Activated naive CD4-positive, alpha-beta T cell treated with anti-CD3 and anti-CD28 coated beads for 36 hours (primary cell): ENCODE measurements around the gene PRMT7. TPM values are rescaled to one million over a fixed set of nuclear protein-coding genes. Genes with fewer than 3 reads are reported as not detected.

ENCODE experiments used
- CTCF ChIA-PET: fragments of 350-600 bp; sonication (Branson Sonifier 250); formaldehyde crosslinking; loops from one replicate; lab custom pipeline; 2021; ENCODE audit warnings: antibody characterized with exemption; lab: Charles Lee
- DNase-seq: peaks from one replicate; pipeline ENCODE4 v3.0.0-alpha.2; 2020
- H3K27ac Mint-ChIP-seq: one replicate; pipeline ENCODE4 v1.8.0; 2021; ENCODE audit warnings: mild to moderate bottlenecking, mixed read lengths
- H3K27me3 Mint-ChIP-seq: one replicate; pipeline ENCODE4 v1.8.0; 2021; ENCODE audit warnings: low read depth, mixed read lengths
- H3K36me3 Mint-ChIP-seq: one replicate; pipeline ENCODE4 v1.8.0; 2021; ENCODE audit warnings: low read depth, mixed read lengths
- H3K4me1 Mint-ChIP-seq: one replicate; pipeline ENCODE4 v1.8.0; 2021; ENCODE audit warnings: low read depth, mixed read lengths
- H3K4me3 Mint-ChIP-seq: one replicate; pipeline ENCODE4 v1.8.0; 2021; ENCODE audit warnings: mild to moderate bottlenecking, moderate library complexity, mixed read lengths
- H3K9me3 Mint-ChIP-seq: one replicate; pipeline ENCODE4 v1.8.0; 2021; ENCODE audit warnings: mixed read lengths
- intact Hi-C: fragments of 100-400 bp; cut with micrococcal nuclease; formaldehyde crosslinking; loops from one replicate; pipeline ENCODE4 v1.15.1; 2023
- total RNA-seq, 2 experiments: library from RNA; stranded (reverse); gene quantifications; one replicate each; pipeline ENCODE4 v1.2.3, GENCODE V29; 2021

Gene PRMT7
- total RNA-seq, 2 experiments from 2014 or later: 51.6 to 52.4 TPM

DNA sequence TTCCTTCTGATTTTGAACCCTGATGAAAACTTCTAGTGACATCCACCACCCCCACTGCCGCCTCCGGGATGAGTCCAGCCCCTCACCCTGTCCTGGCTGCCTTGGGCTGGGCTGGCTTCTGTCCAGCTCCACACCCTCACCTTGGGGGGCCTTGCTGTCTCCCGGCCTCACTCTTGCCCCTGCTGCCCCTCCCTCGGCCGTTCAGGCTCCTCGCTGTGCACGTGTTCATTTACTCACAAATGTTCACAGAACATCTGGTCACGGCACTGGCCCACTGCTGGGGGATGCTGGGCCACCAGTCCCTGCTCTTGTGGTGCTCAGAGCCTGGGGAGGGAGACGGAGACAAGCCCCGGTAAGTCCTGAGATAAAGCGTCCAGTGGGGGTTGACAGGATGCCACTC, 40.6 kb downstream of the PRMT7 start:
- no peak for DNase-seq
- Mint-ChIP-seq H3K9me3 (no peaks in the 10 kb centered on the region), H3K27ac (no peak overlapping the region), H3K4me1 (peaks cover 20% of the 10 kb centered on the region), H3K36me3 (peaks cover 50% of the 10 kb centered on the region), H3K27me3 (no peaks in the 10 kb centered on the region), H3K4me3 (no peak overlapping the region)
- intact Hi-C loops: no loop called here
- CTCF ChIA-PET: interaction anchor here (1.2 kb wide), 1 partner anchor 87 kb away, joined by 4 read pairs; the partner anchor contains the start of gene SLC7A6

DNA sequence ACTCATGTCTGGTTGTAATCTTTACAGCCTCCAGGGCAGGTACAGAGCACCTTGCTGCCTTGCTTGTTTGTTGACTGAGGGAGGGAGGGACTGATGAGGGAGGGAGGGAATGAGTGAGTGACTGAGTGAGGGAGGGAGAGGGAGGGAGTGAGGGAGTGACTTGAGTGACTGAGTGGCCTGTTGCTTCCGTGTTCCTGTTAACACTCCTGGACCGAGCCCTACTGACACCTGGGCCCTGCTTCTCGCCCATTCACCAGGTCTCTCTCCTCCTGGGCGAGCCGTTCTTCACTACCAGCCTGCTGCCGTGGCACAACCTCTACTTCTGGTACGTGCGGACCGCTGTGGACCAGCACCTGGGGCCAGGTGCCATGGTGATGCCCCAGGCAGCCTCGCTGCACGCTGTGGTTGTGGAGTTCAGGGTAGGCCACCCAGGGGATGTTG, 41.2 kb downstream of the PRMT7 start:
- Mint-ChIP-seq H3K27me3 (no peaks in the 10 kb centered on the region), H3K27ac (no peak overlapping the region), H3K36me3 (peaks cover 49% of the 10 kb centered on the region), H3K4me3 (no peak overlapping the region), H3K9me3 (no peaks in the 10 kb centered on the region), H3K4me1 (peaks cover 26% of the 10 kb centered on the region)
- no peak for DNase-seq
- CTCF ChIA-PET: interaction anchor here (1.0 to 1.2 kb wide), 3 partner anchors 15 to 88 kb away, joined by 3 to 4 read pairs (median 3); partner anchors contain the start of gene SLC7A6
- intact Hi-C loops: no loop called here

DNA sequence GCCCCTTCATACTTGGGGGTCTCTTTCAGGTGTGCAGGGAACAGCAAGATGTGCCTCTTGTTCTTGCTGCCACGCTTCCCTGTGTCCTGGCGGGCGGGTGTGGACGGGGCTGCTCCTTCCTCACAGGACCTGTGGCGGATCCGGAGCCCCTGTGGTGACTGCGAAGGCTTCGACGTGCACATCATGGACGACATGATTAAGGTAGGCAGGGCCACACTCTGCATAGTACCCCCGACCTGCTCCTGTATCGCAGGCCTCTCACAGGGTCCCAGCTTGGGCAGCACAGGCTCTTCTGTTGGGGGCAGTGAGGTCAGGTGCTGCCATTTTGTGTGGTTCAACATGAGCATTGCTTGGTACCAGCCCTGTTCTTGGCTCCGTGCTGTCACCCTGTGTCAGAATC, 42.5 kb downstream of the PRMT7 start:
- no peak for DNase-seq
- intact Hi-C loops: no loop called here
- CTCF ChIA-PET: interaction anchor here (0.5 to 1.2 kb wide), 3 partner anchors 13 to 154 kb away, joined by 3 to 4 read pairs (median 3); no protein-coding TSS in a partner anchor
- Mint-ChIP-seq H3K4me3 (no peak overlapping the region), H3K27me3 (no peaks in the 10 kb centered on the region), H3K27ac (no peak overlapping the region), H3K36me3 (peaks cover 53% of the 10 kb centered on the region), H3K9me3 (no peaks in the 10 kb centered on the region), H3K4me1 (peaks cover 28% of the 10 kb centered on the region)

DNA sequence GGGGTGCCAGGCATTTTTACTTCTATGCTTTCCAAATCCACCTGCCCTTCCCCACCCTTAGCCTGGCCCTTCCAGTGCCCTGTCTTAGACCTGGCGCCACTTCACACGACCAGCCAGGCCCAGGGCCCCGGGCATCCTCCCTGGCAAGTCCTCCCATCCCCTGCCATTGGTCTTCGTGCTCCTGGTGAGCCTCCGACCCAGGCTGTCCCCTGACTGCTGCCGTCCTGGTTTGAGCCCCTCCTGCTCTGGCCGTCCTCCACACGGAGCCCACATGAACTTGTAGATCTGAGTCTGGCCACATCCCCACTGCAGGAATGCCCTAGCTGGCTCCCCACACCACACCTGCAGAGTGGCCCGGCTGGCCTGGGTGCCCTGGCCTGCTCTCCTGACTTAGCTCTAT, 44.0 kb downstream of the PRMT7 start:
- CTCF ChIA-PET: interaction anchor here (0.9 to 3.2 kb wide), 6 partner anchors 8 to 155 kb away, joined by 3 to 18 read pairs (median 3); partner anchors contain the start of gene SLC7A6
- Mint-ChIP-seq H3K27ac (no peak overlapping the region), H3K4me3 (no peak overlapping the region), H3K36me3 (peaks cover 42% of the 10 kb centered on the region), H3K27me3 (no peaks in the 10 kb centered on the region), H3K9me3 (no peaks in the 10 kb centered on the region), H3K4me1 (peaks cover 28% of the 10 kb centered on the region)
- intact Hi-C loops: no loop called here
- DNase-seq: no peak

DNA sequence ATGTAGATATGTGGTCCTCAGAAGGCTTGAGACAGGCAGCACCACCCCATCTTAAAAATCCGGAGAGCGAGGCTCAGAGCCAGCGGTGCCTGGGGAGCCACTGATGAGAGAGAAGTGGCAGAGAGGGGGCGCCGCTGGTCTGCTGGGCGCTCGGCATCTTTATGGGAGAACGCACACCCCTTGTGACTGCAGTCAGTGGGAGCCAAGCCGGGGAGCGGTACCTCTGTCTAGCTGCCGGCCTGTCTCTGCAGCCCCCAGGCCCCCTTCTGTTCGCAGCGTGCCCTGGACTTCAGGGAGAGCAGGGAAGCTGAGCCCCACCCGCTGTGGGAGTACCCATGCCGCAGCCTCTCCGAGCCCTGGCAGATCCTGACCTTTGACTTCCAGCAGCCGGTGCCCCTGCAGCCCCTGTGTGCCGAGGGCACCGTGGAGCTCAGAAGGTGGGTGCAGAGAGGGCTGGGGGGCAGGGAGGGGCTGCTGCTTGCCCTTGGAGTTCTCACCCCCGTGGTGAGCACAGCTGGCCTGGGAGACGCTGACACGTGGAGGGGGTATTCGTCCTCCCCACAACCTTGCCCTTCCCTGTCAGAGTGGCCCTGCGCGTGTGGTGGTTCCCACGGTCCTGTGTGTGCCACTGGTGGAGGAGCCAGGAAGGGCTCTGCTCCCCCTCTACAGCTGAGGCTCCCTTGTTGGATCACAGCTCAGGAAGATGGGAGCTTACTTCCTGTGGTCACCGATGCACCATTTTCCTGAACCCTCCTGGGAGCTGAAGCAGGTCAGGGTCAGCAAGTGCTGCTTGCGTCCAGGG, 44.8 kb downstream of the PRMT7 start:
- peak; percentile 41 for DNase-seq
- Mint-ChIP-seq H3K27me3 (no peaks in the 10 kb centered on the region), H3K27ac (no peak overlapping the region), H3K4me3 (no peak overlapping the region), H3K9me3 (no peaks in the 10 kb centered on the region), H3K4me1 (peaks cover 28% of the 10 kb centered on the region), H3K36me3 (peaks cover 42% of the 10 kb centered on the region)
- CTCF ChIA-PET: interaction anchor here (0.7 to 3.2 kb wide), 11 partner anchors 9 to 172 kb away, joined by 3 to 18 read pairs (median 3); partner anchors contain the start of gene SLC7A6
- intact Hi-C loops: loop anchor here (1.0 kb wide), 1 partner anchor 91 kb away; the partner anchor contains the start of gene SLC7A6

DNA sequence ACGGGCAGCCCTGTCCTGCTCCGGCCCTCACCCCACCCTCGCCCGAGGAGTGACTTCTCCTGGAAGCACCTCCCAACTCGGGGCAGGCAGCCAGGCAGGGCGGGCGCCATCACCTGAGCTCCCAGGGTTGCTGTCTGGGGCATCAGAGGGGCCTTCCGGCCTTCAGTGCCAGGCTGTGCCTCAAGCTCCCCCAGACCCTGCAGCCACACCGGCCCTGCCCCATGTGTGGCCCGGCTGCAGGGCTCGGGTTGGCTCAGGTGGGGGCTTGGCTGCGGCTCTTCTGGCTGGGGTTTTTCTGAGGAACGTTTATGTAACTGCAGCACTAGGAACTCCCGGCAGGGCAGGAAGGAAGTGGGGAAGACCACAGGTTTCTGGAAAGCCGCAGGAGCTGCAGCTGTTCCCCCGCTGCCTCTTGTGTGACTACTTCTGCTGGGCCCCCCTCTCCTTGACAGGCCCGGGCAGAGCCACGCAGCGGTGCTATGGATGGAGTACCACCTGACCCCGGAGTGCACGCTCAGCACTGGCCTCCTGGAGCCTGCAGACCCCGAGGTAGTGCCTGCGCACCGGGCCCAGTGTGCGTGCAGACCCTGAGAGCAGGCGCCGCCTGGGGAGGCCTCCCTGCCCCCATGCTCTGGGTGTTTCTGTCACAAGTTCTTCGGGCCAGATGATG, 45.6 kb downstream of the PRMT7 start:
- CTCF ChIA-PET: interaction anchor here (0.6 to 3.2 kb wide), 11 partner anchors 8 to 172 kb away, joined by 3 to 18 read pairs (median 4); partner anchors contain the start of gene SLC7A6
- intact Hi-C loops: loop anchor here (1.0 kb wide), 1 partner anchor 92 kb away; the partner anchor contains the start of gene SLC7A6
- peaks cover 40% of the 10 kb centered on the region for H3K36me3 Mint-ChIP-seq
- no peaks in the 10 kb centered on the region for H3K9me3 Mint-ChIP-seq
- H3K4me1 Mint-ChIP-seq: peaks cover 28% of the 10 kb centered on the region
- no peaks in the 10 kb centered on the region for H3K27me3 Mint-ChIP-seq
- H3K4me3 Mint-ChIP-seq: no peak overlapping the region
- H3K27ac Mint-ChIP-seq: peak overlapping the region; percentile 56
- peak; percentile 86 for DNase-seq

DNA sequence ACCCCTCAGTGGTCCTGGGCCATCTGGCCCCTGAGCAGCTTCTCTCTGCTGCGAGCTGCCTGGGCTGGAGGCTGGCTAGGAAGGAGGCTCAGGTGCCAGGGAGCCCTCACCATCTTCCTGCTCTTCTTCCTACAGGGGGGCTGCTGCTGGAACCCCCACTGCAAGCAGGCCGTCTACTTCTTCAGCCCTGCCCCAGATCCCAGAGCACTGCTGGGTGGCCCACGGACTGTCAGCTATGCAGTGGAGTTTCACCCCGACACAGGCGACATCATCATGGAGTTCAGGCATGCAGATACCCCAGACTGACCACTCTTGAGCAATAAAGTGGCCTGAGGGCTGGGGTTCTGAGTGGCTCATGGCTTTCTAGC, 46.1 kb downstream of the PRMT7 start:
- Mint-ChIP-seq H3K27ac (peak overlapping the region; percentile 56), H3K27me3 (no peaks in the 10 kb centered on the region), H3K4me3 (no peak overlapping the region), H3K9me3 (no peaks in the 10 kb centered on the region), H3K36me3 (peaks cover 38% of the 10 kb centered on the region), H3K4me1 (peaks cover 28% of the 10 kb centered on the region)
- intact Hi-C loops: loop anchor here (1.0 kb wide), 1 partner anchor 93 kb away; the partner anchor contains the start of gene SLC7A6
- CTCF ChIA-PET: interaction anchor here (0.6 to 3.2 kb wide), 7 partner anchors 10 to 153 kb away, joined by 3 to 18 read pairs (median 6); partner anchors contain the start of gene SLC7A6
- no peak for DNase-seq

DNA sequence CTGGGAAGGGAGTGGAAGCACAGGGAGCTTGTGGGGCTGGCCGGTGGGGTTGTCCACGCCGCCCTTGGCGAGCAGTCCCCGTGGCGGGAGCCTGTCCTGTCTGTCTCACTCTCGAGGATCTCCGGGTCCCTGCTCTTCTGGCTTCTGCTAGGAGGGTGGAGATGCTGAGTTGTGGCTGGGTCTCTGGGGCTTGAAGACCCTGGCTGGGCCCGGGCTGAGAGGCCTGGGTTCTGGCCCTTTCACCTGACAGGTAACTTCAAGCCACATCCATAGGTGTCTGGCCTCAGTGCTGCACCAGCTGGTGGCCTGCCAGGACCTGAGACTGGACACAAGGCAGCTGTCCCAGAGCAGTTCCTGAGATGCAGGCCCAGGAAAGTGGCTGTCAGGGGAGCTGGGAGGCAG, 46.7 kb downstream of the PRMT7 start:
- no peak overlapping the region for H3K4me3 Mint-ChIP-seq
- CTCF ChIA-PET: interaction anchor here (2.1 to 3.2 kb wide), 2 partner anchors 96 to 153 kb away, joined by 6 to 18 read pairs; no protein-coding TSS in a partner anchor
- DNase-seq: no peak
- no peak overlapping the region for H3K27ac Mint-ChIP-seq
- no peaks in the 10 kb centered on the region for H3K27me3 Mint-ChIP-seq
- H3K4me1 Mint-ChIP-seq: peaks cover 28% of the 10 kb centered on the region
- H3K36me3 Mint-ChIP-seq: peaks cover 38% of the 10 kb centered on the region
- intact Hi-C loops: no loop called here
- no peaks in the 10 kb centered on the region for H3K9me3 Mint-ChIP-seq

DNA sequence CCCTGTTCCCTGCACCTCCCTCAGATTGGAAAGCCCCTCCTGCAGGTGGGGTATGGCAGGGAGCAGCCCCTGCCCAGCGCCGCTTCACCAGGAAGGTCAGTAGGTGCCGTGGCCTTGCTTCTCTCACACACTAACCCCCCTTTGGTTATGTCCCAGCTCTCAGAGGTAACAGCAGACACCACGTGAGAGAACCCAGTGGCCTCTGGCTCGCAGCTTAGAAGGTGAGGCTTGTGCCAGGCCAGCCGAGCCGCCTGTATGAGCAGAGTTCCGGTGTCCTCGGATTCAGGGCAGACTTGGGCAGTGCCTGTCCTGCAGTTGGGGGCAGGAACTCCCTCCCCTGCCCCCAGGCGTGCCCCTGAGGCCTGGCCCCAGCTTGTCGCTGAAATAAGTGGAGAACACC, 47.1 kb downstream of the PRMT7 start:
- H3K27ac Mint-ChIP-seq: no peak overlapping the region
- no peak for DNase-seq

DNA sequence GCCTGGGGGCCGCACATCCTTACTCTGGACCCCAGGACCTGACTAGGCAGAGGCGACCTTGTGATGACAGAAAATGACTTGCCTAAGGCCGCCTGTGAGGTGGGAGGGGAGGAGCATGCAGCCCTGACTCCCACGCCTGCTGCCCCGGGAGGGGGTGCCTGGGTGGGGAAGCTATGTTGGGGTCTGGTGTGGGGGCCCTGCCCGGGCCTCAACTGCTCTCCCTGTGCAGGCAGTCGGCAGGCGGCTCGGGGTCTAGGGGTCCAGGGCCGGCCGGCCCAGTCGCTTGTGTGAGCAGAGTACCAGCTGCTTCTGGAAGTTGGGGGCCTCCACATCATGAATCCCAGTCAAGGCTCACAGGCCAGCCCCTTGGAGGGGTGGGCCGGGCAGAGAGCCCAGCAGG, 48.1 kb downstream of the PRMT7 start:
- CTCF ChIA-PET: no interaction called here

More for the DNA sequence above, 47.1 kb downstream of the PRMT7 start:
- intact Hi-C loops: no loop called here
- Mint-ChIP-seq H3K9me3 (no peaks in the 10 kb centered on the region), H3K4me1 (peaks cover 28% of the 10 kb centered on the region), H3K4me3 (no peak overlapping the region), H3K36me3 (peaks cover 36% of the 10 kb centered on the region), H3K27me3 (no peaks in the 10 kb centered on the region)
- CTCF ChIA-PET: interaction anchor here (2.1 to 3.2 kb wide), 2 partner anchors 96 to 152 kb away, joined by 6 to 18 read pairs; no protein-coding TSS in a partner anchor

DNA sequence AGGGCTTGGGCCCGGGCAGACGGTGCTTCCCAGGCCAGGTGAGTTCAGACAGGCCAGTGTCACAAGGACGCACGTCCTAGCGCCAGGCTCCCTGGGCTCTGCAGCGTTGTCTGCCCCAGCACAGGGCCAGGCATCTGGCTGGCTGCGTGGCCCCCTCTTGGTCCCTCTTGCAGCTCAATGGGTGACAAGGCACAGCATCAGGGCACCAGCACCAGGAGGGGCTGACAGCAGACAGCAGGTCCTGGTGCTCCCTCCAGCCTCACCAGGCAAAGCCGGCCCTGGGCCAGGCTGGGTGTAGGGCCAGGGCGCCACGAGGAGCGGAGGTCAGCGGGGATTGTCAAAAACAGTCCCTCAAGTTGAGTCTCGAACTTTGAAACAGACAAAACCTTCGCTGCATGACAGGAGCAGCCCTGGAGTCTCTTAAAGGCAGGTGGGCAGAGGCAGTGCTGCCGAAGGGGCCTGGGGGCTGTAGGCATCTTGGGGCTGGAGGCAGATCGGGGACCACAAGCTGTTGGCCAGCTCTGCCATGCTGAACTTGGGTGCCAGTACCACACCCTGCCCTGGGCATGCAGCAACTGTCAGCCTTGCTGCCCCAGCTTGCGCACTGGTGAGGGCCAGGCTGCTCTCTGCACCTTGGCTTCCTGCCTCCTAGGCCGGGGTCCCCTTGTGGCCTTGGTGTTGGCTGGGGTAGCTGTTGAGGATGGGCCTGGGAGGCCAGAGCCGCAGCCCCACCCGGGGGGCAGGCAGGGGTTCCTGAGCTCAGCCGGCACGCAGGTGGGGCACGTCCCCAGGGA, 48.8 kb downstream of the PRMT7 start:
- Mint-ChIP-seq H3K4me1 (peaks cover 30% of the 10 kb centered on the region), H3K4me3 (no peak overlapping the region), H3K36me3 (peaks cover 30% of the 10 kb centered on the region), H3K27me3 (no peaks in the 10 kb centered on the region), H3K9me3 (no peaks in the 10 kb centered on the region), H3K27ac (no peak overlapping the region)
- DNase-seq: no peak
- intact Hi-C loops: no loop called here
- CTCF ChIA-PET: interaction anchor here (1.2 kb wide), 1 partner anchor 161 kb away, joined by 3 read pairs; no protein-coding TSS in a partner anchor

More for the DNA sequence above, 48.1 kb downstream of the PRMT7 start:
- Mint-ChIP-seq H3K9me3 (no peaks in the 10 kb centered on the region), H3K27ac (no peak overlapping the region), H3K4me1 (peaks cover 28% of the 10 kb centered on the region), H3K4me3 (no peak overlapping the region), H3K36me3 (peaks cover 33% of the 10 kb centered on the region), H3K27me3 (no peaks in the 10 kb centered on the region)
- DNase-seq: no peak
- intact Hi-C loops: no loop called here
